ENCODE measurements around the gene POPDC3. TPM values are rescaled to one million over a fixed set of nuclear protein-coding genes. Genes with fewer than 3 reads are reported as not detected.

POPDC3 gene
- total RNA-seq, 1 donor from 2014 or later: 6.0 TPM

- no peak overlapping the region for H3K27ac Mint-ChIP-seq
- H3K36me3 Mint-ChIP-seq: peaks cover 6% of the 10 kb centered on the region
- H3K4me1 Mint-ChIP-seq (ENCODE audit: unreplicated experiment): no peaks in the 10 kb centered on the region
- peak; percentile 61 for TF ChIP-seq CTCF (conservative IDR thresholded peaks at IDR 0.05)
- peak overlapping the region; percentile 89 for H3K4me3 Mint-ChIP-seq
- H3K9me3 Mint-ChIP-seq: no peaks in the 10 kb centered on the region
- peaks cover 30% of the 10 kb centered on the region for H3K27me3 Mint-ChIP-seq
- DNase-seq (ENCODE audit: extremely low spot score, unreplicated experiment): no peak
These were observed 44.8 kb downstream of the POPDC3 start for GRCh38 chr6:105135056-105135455.

- Mint-ChIP-seq H3K4me1 (ENCODE audit: unreplicated experiment) (no peaks in the 10 kb centered on the region), H3K4me3 (no peak overlapping the region), H3K36me3 (peaks cover 13% of the 10 kb centered on the region), H3K27ac (no peak overlapping the region), H3K9me3 (no peaks in the 10 kb centered on the region), H3K27me3 (no peaks in the 10 kb centered on the region)
- no peak for TF ChIP-seq CTCF (conservative IDR thresholded peaks at IDR 0.05)
- no peak for DNase-seq (ENCODE audit: extremely low spot score, unreplicated experiment)
These were observed 57.1 kb downstream of the POPDC3 start for GRCh38 chr6:105122717-105123116.

GRCh38 chr6:105121981-105122380 is 57.8 kb downstream of the POPDC3 start:
- no peaks in the 10 kb centered on the region for H3K9me3 Mint-ChIP-seq
- H3K4me1 Mint-ChIP-seq (ENCODE audit: unreplicated experiment): no peaks in the 10 kb centered on the region
- H3K27me3 Mint-ChIP-seq: no peaks in the 10 kb centered on the region
- H3K27ac Mint-ChIP-seq: no peak overlapping the region
- DNase-seq (ENCODE audit: extremely low spot score, unreplicated experiment): no peak
- TF ChIP-seq CTCF (conservative IDR thresholded peaks at IDR 0.05): no peak
- no peak overlapping the region for H3K4me3 Mint-ChIP-seq
- peaks cover 13% of the 10 kb centered on the region for H3K36me3 Mint-ChIP-seq

- no peak overlapping the region for H3K27ac Mint-ChIP-seq
- no peaks in the 10 kb centered on the region for H3K4me1 Mint-ChIP-seq (ENCODE audit: unreplicated experiment)
- H3K36me3 Mint-ChIP-seq: peaks cover 13% of the 10 kb centered on the region
- H3K27me3 Mint-ChIP-seq: no peaks in the 10 kb centered on the region
- TF ChIP-seq CTCF (conservative IDR thresholded peaks at IDR 0.05): no peak
- H3K4me3 Mint-ChIP-seq: no peak overlapping the region
- DNase-seq (ENCODE audit: extremely low spot score, unreplicated experiment): no peak
- H3K9me3 Mint-ChIP-seq: no peaks in the 10 kb centered on the region
These were observed 59.2 kb downstream of the POPDC3 start for GRCh38 chr6:105120570-105120969.

GRCh38 chr6:105116150-105116549 is 63.7 kb downstream of the POPDC3 start:
- H3K27ac Mint-ChIP-seq: no peak overlapping the region
- no peaks in the 10 kb centered on the region for H3K27me3 Mint-ChIP-seq
- H3K4me1 Mint-ChIP-seq (ENCODE audit: unreplicated experiment): no peaks in the 10 kb centered on the region
- H3K9me3 Mint-ChIP-seq: no peaks in the 10 kb centered on the region
- H3K36me3 Mint-ChIP-seq: peaks cover 8% of the 10 kb centered on the region
- no peak overlapping the region for H3K4me3 Mint-ChIP-seq
- no peak for DNase-seq (ENCODE audit: extremely low spot score, unreplicated experiment)
- TF ChIP-seq CTCF (conservative IDR thresholded peaks at IDR 0.05): no peak

GRCh38 chr6:105113422-105113821 is 66.4 kb downstream of the POPDC3 start:
- Mint-ChIP-seq H3K27me3 (no peaks in the 10 kb centered on the region), H3K4me3 (no peak overlapping the region), H3K27ac (no peak overlapping the region), H3K9me3 (no peaks in the 10 kb centered on the region), H3K36me3 (peaks cover 7% of the 10 kb centered on the region), H3K4me1 (ENCODE audit: unreplicated experiment) (no peaks in the 10 kb centered on the region)
- no peak for DNase-seq (ENCODE audit: extremely low spot score, unreplicated experiment)
- no peak for TF ChIP-seq CTCF (conservative IDR thresholded peaks at IDR 0.05)

All from type B pancreatic cell (in vitro differentiated cells).